Caco-2 (cell line): ENCODE measurements around the gene SCN1B. TPM values are rescaled to one million over a fixed set of nuclear protein-coding genes. Genes with fewer than 3 reads are reported as not detected.

Experiments used
- BruUV-seq: library from RNA; stranded (reverse); fragments of 400-500 nt; replicated peaks from 2 replicates; lab custom pipeline; 2021; lab: Mats Ljungman, UMichigan
- CTCF ChIA-PET: fragments of 300-600 bp; sonication (Branson Sonifier 250); formaldehyde crosslinking; loops from one replicate; lab custom pipeline; 2022; ENCODE audit warnings: antibody characterized with exemption; lab: Charles Lee
- POLR2A ChIA-PET: fragments of 300-600 bp; sonication (Branson Sonifier 250); formaldehyde crosslinking; loops from one replicate; lab custom pipeline; 2022; ENCODE audit warnings: antibody characterized with exemption; lab: Charles Lee
- DNase-seq, 2 experiments: peaks; one replicate each; pipeline versions ENCODE4 v3.0.0 to v3.0.0-alpha.2; 2020 to 2022
- H3K27me3 ChIP-seq: replicated peaks from 2 replicates; pipeline ENCODE4 v1.6.0; 2011; ENCODE audit warnings: low read length; ENCODE audit not compliant: control insufficient read depth, insufficient read depth
- H3K36me3 ChIP-seq: 2 replicates; pipeline ENCODE4 v1.5.1; 2011; ENCODE audit warnings: low read length; ENCODE audit not compliant: control insufficient read depth, insufficient read depth
- H3K4me1 ChIP-seq: fragments of 250-450 bp; sonication (Bioruptor Pico); 2 replicates; pipeline ENCODE4 v1.5.1; 2020; ENCODE audit warnings: mild to moderate bottlenecking
- H3K4me3 ChIP-seq: 2 replicates; pipeline ENCODE4 v1.5.1; 2011; ENCODE audit warnings: low read depth, mild to moderate bottlenecking, control low read depth, low read length
- H3K9me3 ChIP-seq: fragments of 250-450 bp; sonication (Bioruptor Pico); 2 replicates; pipeline ENCODE4 v1.5.1; 2020; ENCODE audit warnings: mild to moderate bottlenecking, moderate library complexity
- H3K27ac Mint-ChIP-seq: one replicate; pipeline ENCODE4 v1.8.0; 2022; ENCODE audit warnings: mixed read lengths; ENCODE audit not compliant: unreplicated experiment
- H3K27me3 Mint-ChIP-seq: one replicate; pipeline ENCODE4 v1.8.0; 2022; ENCODE audit warnings: mixed read lengths; ENCODE audit not compliant: insufficient read depth, unreplicated experiment
- H3K36me3 Mint-ChIP-seq: one replicate; pipeline ENCODE4 v1.8.0; 2022; ENCODE audit warnings: mild to moderate bottlenecking, mixed read lengths; ENCODE audit not compliant: insufficient read depth, unreplicated experiment
- H3K4me1 Mint-ChIP-seq: one replicate; pipeline ENCODE4 v1.8.0; 2022; ENCODE audit warnings: low read depth, mixed read lengths; ENCODE audit not compliant: unreplicated experiment
- H3K4me3 Mint-ChIP-seq: one replicate; pipeline ENCODE4 v1.8.0; 2022; ENCODE audit warnings: mild to moderate bottlenecking, moderate library complexity, mixed read lengths; ENCODE audit not compliant: unreplicated experiment
- H3K9me3 Mint-ChIP-seq: one replicate; pipeline ENCODE4 v1.8.0; 2022; ENCODE audit warnings: mixed read lengths; ENCODE audit not compliant: unreplicated experiment
- CTCF ChIP-seq, 2 experiments: fragments of 200-600 bp in 1 of 2; IDR thresholded peaks; 1 replicate in 1 of 2; 2 replicates in 1 of 2; pipeline versions ENCODE4 v1.5.1 to v1.8.0; 2011 to 2022; ENCODE audit warnings: antibody characterized with exemption in 1 of 2, control low read depth in 1 of 2, inconsistent platforms in 1 of 2, low read depth in 1 of 2, low read length in 1 of 2, mild to moderate bottlenecking in 1 of 2, moderate library complexity in 1 of 2; ENCODE audit not compliant: insufficient read depth in 1 of 2, severe bottlenecking in 1 of 2, unreplicated experiment in 1 of 2
- intact Hi-C: fragments of 100-400 bp; cut with micrococcal nuclease; formaldehyde crosslinking; loops from one replicate; pipeline ENCODE4 v1.10.0; 2022; ENCODE audit not compliant: unreplicated experiment
- total RNA-seq: library from RNA; stranded (reverse); gene quantifications from 2 replicates; pipeline ENCODE4 v1.2.3, GENCODE V29; 2022

The SCN1B gene
- total RNA-seq, 1 experiment from 2014 or later = 1.7 TPM

- peaks cover 17% of the 10 kb centered on the region for H3K36me3 Mint-ChIP-seq
- Histone ChIP-seq H3K27me3 (no peaks in the 10 kb centered on the region), H3K4me3 (no peak overlapping the region), H3K4me1 (peaks cover 32% of the 10 kb centered on the region), H3K9me3 (no peaks in the 10 kb centered on the region), H3K36me3 (no peaks in the 10 kb centered on the region; the same call in 1 of the 2 replicates)
- CTCF ChIA-PET = no interaction called here
- H3K27ac Mint-ChIP-seq = no peak overlapping the region
- H3K4me3 Mint-ChIP-seq = no peak overlapping the region
- no peaks in the 10 kb centered on the region for H3K27me3 Mint-ChIP-seq
- DNase-seq = no peak
- TF ChIP-seq CTCF (IDR thresholded peaks at IDR 0.05; ENCODE audit: insufficient read depth in 1 of 2, low read depth in 1 of 2, low read length in 1 of 2, severe bottlenecking in 1 of 2, unreplicated experiment in 1 of 2) = no peak
- POLR2A ChIA-PET = no interaction called here
- peaks cover 25% of the 10 kb centered on the region for H3K4me1 Mint-ChIP-seq
- no TSS peak for BruUV-seq
- intact Hi-C loops = no loop called here
- no peaks in the 10 kb centered on the region for H3K9me3 Mint-ChIP-seq
These were observed 8.6 kb downstream of the SCN1B start for GRCh38 chr19:35038623-35039512.

- H3K4me3 ChIP-seq = peak overlapping the region; percentile 16; the same call in 1 of the 2 replicates
- no TSS peak for BruUV-seq
- H3K9me3 ChIP-seq = no peaks in the 10 kb centered on the region
- Mint-ChIP-seq H3K27ac (peak overlapping the region; percentile 90), H3K4me1 (peaks cover 25% of the 10 kb centered on the region), H3K9me3 (no peaks in the 10 kb centered on the region), H3K4me3 (peak overlapping the region; percentile 89), H3K27me3 (no peaks in the 10 kb centered on the region), H3K36me3 (peaks cover 23% of the 10 kb centered on the region)
- DNase-seq = no peak
- no peak for TF ChIP-seq CTCF (IDR thresholded peaks at IDR 0.05; ENCODE audit: insufficient read depth in 1 of 2, low read depth in 1 of 2, low read length in 1 of 2, severe bottlenecking in 1 of 2, unreplicated experiment in 1 of 2)
- intact Hi-C loops = loop anchor here (1.0 to 10.0 kb wide), 2 partner anchors 9 to 195 kb away; no protein-coding TSS in a partner anchor
- ChIA-PET CTCF (no interaction called here), POLR2A (no interaction called here)
- peaks cover 36% of the 10 kb centered on the region for H3K4me1 ChIP-seq
- H3K27me3 ChIP-seq = no peaks in the 10 kb centered on the region
- no peaks in the 10 kb centered on the region; the same call in 1 of the 2 replicates for H3K36me3 ChIP-seq
These were observed 9.9 kb downstream of the SCN1B start for GRCh38 chr19:35039881-35040825.
